Uterus (tissue), 2 donors: ENCODE data around the gene ADGRL3.

ENCODE experiments used
- CTCF ChIP-seq, 4 experiments: fragments of 200-600 bp in 2 of 4; fragments of 450-650 bp in 2 of 4; sonication (generic) in 2 of 4; IDR thresholded peaks; one replicate each; pipeline ENCODE4 v1.5.1; 2016 to 2019; ENCODE audit warnings: antibody characterized with exemption in 4 of 4, mild to moderate bottlenecking in 2 of 4, moderate library complexity in 1 of 4
- POLR2A ChIP-seq, 2 donors: fragments of 450-650 bp; IDR thresholded peaks; one replicate each; pipeline ENCODE4 v1.6.1; 2016; ENCODE audit warnings: antibody characterized with exemption in 2 of 2, mild to moderate bottlenecking in 1 of 2, moderate library complexity in 1 of 2

GRCh38 chr4:61220556-61220955 lies 20.4 kb downstream of the ADGRL3 start:
- TF ChIP-seq CTCF (IDR thresholded peaks at IDR 0.05): no peak
- TF ChIP-seq POLR2A (IDR thresholded peaks at IDR 0.05): no peak
